HUES48 (cell line): ENCODE results near the gene THRB.

Source experiments
- H3K27ac ChIP-seq: one replicate; pipeline ENCODE4 v1.7.0; 2013; ENCODE audit warnings: low read depth, low read length, inconsistent platforms
- H3K27me3 ChIP-seq: 2 replicates; pipeline ENCODE4 v1.6.1; 2013; ENCODE audit warnings: mild to moderate bottlenecking, low read length; ENCODE audit not compliant: control insufficient read depth, insufficient read depth
- H3K36me3 ChIP-seq: 2 replicates; pipeline ENCODE4 v1.6.1; 2013; ENCODE audit warnings: low read length; ENCODE audit not compliant: control insufficient read depth, insufficient read depth
- H3K4me1 ChIP-seq: 2 replicates; pipeline ENCODE4 v1.6.1; 2013; ENCODE audit warnings: mild to moderate bottlenecking, low read length; ENCODE audit not compliant: control insufficient read depth, insufficient read depth
- H3K4me3 ChIP-seq: 2 replicates; pipeline ENCODE4 v1.5.1; 2013; ENCODE audit warnings: mild to moderate bottlenecking, low read depth, low read length
- H3K9ac ChIP-seq: 2 replicates; pipeline ENCODE4 v1.6.1; 2013; ENCODE audit warnings: mild to moderate bottlenecking, low read depth, low read length, moderate library complexity
- H3K9me3 ChIP-seq: 2 replicates; pipeline ENCODE4 v1.6.1; 2013; ENCODE audit warnings: low read length; ENCODE audit not compliant: control insufficient read depth, insufficient read depth

The THRB gene

GRCh38 chr3:24264011-24264410, 230.6 kb downstream of the THRB start:
- Histone ChIP-seq H3K9me3 (no peaks in the 10 kb centered on the region), H3K4me1 (no peaks in the 10 kb centered on the region), H3K4me3 (no peak overlapping the region), H3K9ac (no peak overlapping the region), H3K27me3 (no peaks in the 10 kb centered on the region), H3K27ac (no peak overlapping the region), H3K36me3 (no peaks in the 10 kb centered on the region)

GRCh38 chr3:24263069-24263668, 231.5 kb downstream of the THRB start:
- Histone ChIP-seq H3K9me3 (no peaks in the 10 kb centered on the region), H3K36me3 (no peaks in the 10 kb centered on the region), H3K27ac (no peak overlapping the region), H3K4me3 (no peak overlapping the region), H3K9ac (no peak overlapping the region), H3K27me3 (no peaks in the 10 kb centered on the region), H3K4me1 (no peaks in the 10 kb centered on the region)

- Histone ChIP-seq H3K4me1 (no peaks in the 10 kb centered on the region), H3K9me3 (no peaks in the 10 kb centered on the region), H3K36me3 (no peaks in the 10 kb centered on the region), H3K4me3 (no peak overlapping the region), H3K27me3 (no peaks in the 10 kb centered on the region), H3K27ac (no peak overlapping the region), H3K9ac (no peak overlapping the region)
These were observed 233.1 kb downstream of the THRB start for GRCh38 chr3:24261521-24261920.

GRCh38 chr3:24259901-24260512, 234.6 kb downstream of the THRB start:
- Histone ChIP-seq H3K9me3 (no peaks in the 10 kb centered on the region), H3K9ac (no peak overlapping the region), H3K4me3 (no peak overlapping the region), H3K27ac (no peak overlapping the region), H3K27me3 (no peaks in the 10 kb centered on the region), H3K36me3 (no peaks in the 10 kb centered on the region), H3K4me1 (no peaks in the 10 kb centered on the region)

- Histone ChIP-seq H3K9me3 (no peaks in the 10 kb centered on the region), H3K4me3 (no peak overlapping the region), H3K27me3 (no peaks in the 10 kb centered on the region), H3K36me3 (no peaks in the 10 kb centered on the region), H3K4me1 (no peaks in the 10 kb centered on the region), H3K27ac (no peak overlapping the region), H3K9ac (no peak overlapping the region)
These were observed 235.7 kb downstream of the THRB start for GRCh38 chr3:24258727-24259600.

GRCh38 chr3:24258260-24258659, 236.4 kb downstream of the THRB start:
- no peaks in the 10 kb centered on the region for H3K4me1 ChIP-seq
- H3K27ac ChIP-seq: no peak overlapping the region
- no peaks in the 10 kb centered on the region for H3K9me3 ChIP-seq
- no peak overlapping the region for H3K9ac ChIP-seq
- H3K36me3 ChIP-seq: no peaks in the 10 kb centered on the region
- H3K27me3 ChIP-seq: no peaks in the 10 kb centered on the region
- H3K4me3 ChIP-seq: no peak overlapping the region

GRCh38 chr3:24255414-24255813, 239.2 kb downstream of the THRB start:
- Histone ChIP-seq H3K9me3 (no peaks in the 10 kb centered on the region), H3K27me3 (no peaks in the 10 kb centered on the region), H3K36me3 (no peaks in the 10 kb centered on the region), H3K9ac (no peak overlapping the region), H3K4me3 (no peak overlapping the region), H3K4me1 (no peaks in the 10 kb centered on the region), H3K27ac (no peak overlapping the region)

GRCh38 chr3:24254649-24255048, 240.0 kb downstream of the THRB start:
- Histone ChIP-seq H3K36me3 (no peaks in the 10 kb centered on the region), H3K9ac (no peak overlapping the region), H3K27me3 (no peaks in the 10 kb centered on the region), H3K4me1 (no peaks in the 10 kb centered on the region), H3K27ac (no peak overlapping the region), H3K9me3 (no peaks in the 10 kb centered on the region), H3K4me3 (no peak overlapping the region)

GRCh38 chr3:24253336-24253735, 241.3 kb downstream of the THRB start:
- no peaks in the 10 kb centered on the region for H3K27me3 ChIP-seq
- no peak overlapping the region for H3K4me3 ChIP-seq
- no peaks in the 10 kb centered on the region for H3K4me1 ChIP-seq
- H3K36me3 ChIP-seq: no peaks in the 10 kb centered on the region
- no peak overlapping the region for H3K9ac ChIP-seq
- no peak overlapping the region for H3K27ac ChIP-seq
- H3K9me3 ChIP-seq: no peaks in the 10 kb centered on the region

GRCh38 chr3:24249523-24249922, 245.1 kb downstream of the THRB start:
- Histone ChIP-seq H3K4me1 (no peaks in the 10 kb centered on the region), H3K36me3 (no peaks in the 10 kb centered on the region), H3K4me3 (no peak overlapping the region), H3K27ac (no peak overlapping the region), H3K9me3 (no peaks in the 10 kb centered on the region), H3K27me3 (no peaks in the 10 kb centered on the region), H3K9ac (no peak overlapping the region)

GRCh38 chr3:24245056-24245455, 249.6 kb downstream of the THRB start:
- H3K27me3 ChIP-seq: no peaks in the 10 kb centered on the region

More at GRCh38 chr3:24245056-24245455, 249.6 kb downstream of the THRB start:
- no peak overlapping the region for H3K9ac ChIP-seq
- no peaks in the 10 kb centered on the region for H3K9me3 ChIP-seq
- no peaks in the 10 kb centered on the region for H3K36me3 ChIP-seq
- H3K4me3 ChIP-seq: no peak overlapping the region
- H3K27ac ChIP-seq: no peak overlapping the region
- H3K4me1 ChIP-seq: peaks cover 12% of the 10 kb centered on the region
